Calu3 (cell line): Measurements from ENCODE around the gene RASD2. TPM values are rescaled to one million over a fixed set of nuclear protein-coding genes. Genes with fewer than 3 reads are reported as not detected.

Source experiments
- BruUV-seq: library from RNA; stranded (reverse); fragments of 400-500 nt; replicated peaks from 2 replicates; lab custom pipeline; 2021; lab: Mats Ljungman, UMichigan
- CTCF ChIA-PET: fragments of 300-600 bp; sonication (Branson Sonifier 250); formaldehyde crosslinking; loops from one replicate; lab custom pipeline; 2022; ENCODE audit warnings: antibody characterized with exemption; lab: Charles Lee
- DNase-seq: peaks from one replicate; pipeline ENCODE4 v3.0.0; 2022
- H3K27ac Mint-ChIP-seq: one replicate; pipeline ENCODE4 v1.8.0; 2022; ENCODE audit warnings: mixed read lengths; ENCODE audit not compliant: unreplicated experiment
- H3K27me3 Mint-ChIP-seq: one replicate; pipeline ENCODE4 v1.8.0; 2022; ENCODE audit warnings: mixed read lengths; ENCODE audit not compliant: unreplicated experiment
- H3K36me3 Mint-ChIP-seq: one replicate; pipeline ENCODE4 v1.8.0; 2022; ENCODE audit warnings: mild to moderate bottlenecking, moderate library complexity, mixed read lengths; ENCODE audit not compliant: insufficient read depth, unreplicated experiment
- H3K4me1 Mint-ChIP-seq: one replicate; pipeline ENCODE4 v1.8.0; 2022; ENCODE audit warnings: mild to moderate bottlenecking, low read depth, mixed read lengths; ENCODE audit not compliant: unreplicated experiment
- H3K4me3 Mint-ChIP-seq: one replicate; pipeline ENCODE4 v1.8.0; 2022; ENCODE audit warnings: mild to moderate bottlenecking, low read depth, moderate library complexity, mixed read lengths; ENCODE audit not compliant: unreplicated experiment
- H3K9me3 Mint-ChIP-seq: one replicate; pipeline ENCODE4 v1.8.0; 2022; ENCODE audit warnings: low read depth, mixed read lengths; ENCODE audit not compliant: unreplicated experiment
- CTCF ChIP-seq: fragments of 200-600 bp; IDR thresholded peaks from one replicate; pipeline ENCODE4 v1.8.0; 2022; ENCODE audit warnings: antibody characterized with exemption; ENCODE audit not compliant: unreplicated experiment
- intact Hi-C: fragments of 100-400 bp; cut with micrococcal nuclease; formaldehyde crosslinking; loops from one replicate; pipeline ENCODE4 v1.10.0; 2022; ENCODE audit not compliant: unreplicated experiment
- total RNA-seq: library from RNA; stranded (reverse); gene quantifications from 2 replicates; pipeline ENCODE4 v1.2.3, GENCODE V29; 2022

The RASD2 gene
- total RNA-seq, 1 experiment from 2014 or later = 0.14 TPM

GRCh38 chr22:35555946-35556547 lies 15.4 kb downstream of the RASD2 start:
- no peak for TF ChIP-seq CTCF
- no TSS peak for BruUV-seq
- no peak for DNase-seq
- H3K27ac Mint-ChIP-seq = no peak overlapping the region
- CTCF ChIA-PET = no interaction called here
- no peaks in the 10 kb centered on the region for H3K9me3 Mint-ChIP-seq
- peaks cover 12% of the 10 kb centered on the region for H3K36me3 Mint-ChIP-seq
- intact Hi-C loops = no loop called here
- no peak overlapping the region for H3K4me3 Mint-ChIP-seq
- H3K4me1 Mint-ChIP-seq = peaks cover 10% of the 10 kb centered on the region
- H3K27me3 Mint-ChIP-seq = peaks cover 86% of the 10 kb centered on the region

- CTCF ChIA-PET = no interaction called here
- no peak overlapping the region for H3K4me3 Mint-ChIP-seq
- no peak for DNase-seq
- H3K27me3 Mint-ChIP-seq = peaks cover 92% of the 10 kb centered on the region
- no peaks in the 10 kb centered on the region for H3K9me3 Mint-ChIP-seq
- peaks cover 16% of the 10 kb centered on the region for H3K36me3 Mint-ChIP-seq
- TF ChIP-seq CTCF = no peak
- H3K4me1 Mint-ChIP-seq = peaks cover 16% of the 10 kb centered on the region
- intact Hi-C loops = no loop called here
- H3K27ac Mint-ChIP-seq = no peak overlapping the region
- no TSS peak for BruUV-seq
Observed at GRCh38 chr22:35556666-35557065, 16.0 kb downstream of the RASD2 start.

GRCh38 chr22:35558031-35558430 lies 17.4 kb downstream of the RASD2 start:
- intact Hi-C loops = no loop called here
- no peak overlapping the region for H3K4me3 Mint-ChIP-seq
- no peak for DNase-seq
- peaks cover 12% of the 10 kb centered on the region for H3K36me3 Mint-ChIP-seq
- H3K27me3 Mint-ChIP-seq = peaks cover 93% of the 10 kb centered on the region
- BruUV-seq = no TSS peak
- no peak overlapping the region for H3K27ac Mint-ChIP-seq
- no peak for TF ChIP-seq CTCF
- CTCF ChIA-PET = no interaction called here
- H3K4me1 Mint-ChIP-seq = peaks cover 18% of the 10 kb centered on the region
- no peaks in the 10 kb centered on the region for H3K9me3 Mint-ChIP-seq

- H3K27me3 Mint-ChIP-seq = peaks cover 93% of the 10 kb centered on the region
- no peak overlapping the region for H3K27ac Mint-ChIP-seq
- peaks cover 8% of the 10 kb centered on the region for H3K36me3 Mint-ChIP-seq
- peaks cover 22% of the 10 kb centered on the region for H3K4me1 Mint-ChIP-seq
- intact Hi-C loops = no loop called here
- no peaks in the 10 kb centered on the region for H3K9me3 Mint-ChIP-seq
- H3K4me3 Mint-ChIP-seq = no peak overlapping the region
- CTCF ChIA-PET = no interaction called here
- no peak for TF ChIP-seq CTCF
- BruUV-seq = no TSS peak
- no peak for DNase-seq
Observed at GRCh38 chr22:35558719-35559118, 18.1 kb downstream of the RASD2 start.
